ENCODE data around the gene CHSY3. TPM values are rescaled to one million over a fixed set of nuclear protein-coding genes. Genes with fewer than 3 reads are reported as not detected.

Gene CHSY3
- total RNA-seq, 4 donors from 2014 or later: 1.3 to 2.1 (median 1.5) TPM

DNA sequence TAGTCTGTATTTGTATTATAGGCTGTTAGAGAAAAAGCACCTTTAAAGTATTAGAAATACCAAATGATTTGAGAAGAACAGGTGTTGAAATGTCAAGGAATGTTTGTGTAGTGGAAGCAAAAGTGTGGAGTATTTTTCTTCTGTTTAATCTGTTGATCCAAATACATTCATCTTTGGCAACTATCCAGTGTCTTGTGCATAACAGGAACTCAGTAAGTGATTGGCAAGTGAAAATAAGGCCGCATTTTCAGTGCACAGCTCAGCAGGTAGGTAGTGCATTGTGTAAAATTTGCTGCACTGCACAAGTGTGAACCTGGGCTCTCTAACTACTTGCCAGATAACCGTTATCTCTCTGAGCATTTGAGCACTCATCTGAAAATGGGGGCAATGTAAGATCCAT lies 61.8 kb downstream of the CHSY3 start:
- H3K4me1 ChIP-seq: no peaks in the 10 kb centered on the region
- WGBS: 65% methylated on average over 2 of the region's 2 CpGs
- DNase-seq (ENCODE audit: low spot score in 2 of 2): no peak
- H3K27me3 ChIP-seq: no peaks in the 10 kb centered on the region
- no peak overlapping the region for H3K27ac ChIP-seq
- H3K9me3 ChIP-seq: no peaks in the 10 kb centered on the region
- H3K36me3 ChIP-seq: no peaks in the 10 kb centered on the region
- TF ChIP-seq, protein P1, sequence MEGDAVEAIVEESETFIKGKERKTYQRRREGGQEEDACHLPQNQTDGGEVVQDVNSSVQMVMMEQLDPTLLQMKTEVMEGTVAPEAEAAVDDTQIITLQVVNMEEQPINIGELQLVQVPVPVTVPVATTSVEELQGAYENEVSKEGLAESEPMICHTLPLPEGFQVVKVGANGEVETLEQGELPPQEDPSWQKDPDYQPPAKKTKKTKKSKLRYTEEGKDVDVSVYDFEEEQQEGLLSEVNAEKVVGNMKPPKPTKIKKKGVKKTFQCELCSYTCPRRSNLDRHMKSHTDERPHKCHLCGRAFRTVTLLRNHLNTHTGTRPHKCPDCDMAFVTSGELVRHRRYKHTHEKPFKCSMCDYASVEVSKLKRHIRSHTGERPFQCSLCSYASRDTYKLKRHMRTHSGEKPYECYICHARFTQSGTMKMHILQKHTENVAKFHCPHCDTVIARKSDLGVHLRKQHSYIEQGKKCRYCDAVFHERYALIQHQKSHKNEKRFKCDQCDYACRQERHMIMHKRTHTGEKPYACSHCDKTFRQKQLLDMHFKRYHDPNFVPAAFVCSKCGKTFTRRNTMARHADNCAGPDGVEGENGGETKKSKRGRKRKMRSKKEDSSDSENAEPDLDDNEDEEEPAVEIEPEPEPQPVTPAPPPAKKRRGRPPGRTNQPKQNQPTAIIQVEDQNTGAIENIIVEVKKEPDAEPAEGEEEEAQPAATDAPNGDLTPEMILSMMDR (IDR thresholded peaks at IDR 0.05): no peak
- TF ChIP-seq EP300 (IDR thresholded peaks at IDR 0.05): no peak
- TF ChIP-seq POLR2AphosphoS5 (IDR thresholded peaks at IDR 0.05): no peak
- TF ChIP-seq POLR2A (IDR thresholded peaks at IDR 0.05): no peak
- no peak overlapping the region for H3K4me3 ChIP-seq

DNA sequence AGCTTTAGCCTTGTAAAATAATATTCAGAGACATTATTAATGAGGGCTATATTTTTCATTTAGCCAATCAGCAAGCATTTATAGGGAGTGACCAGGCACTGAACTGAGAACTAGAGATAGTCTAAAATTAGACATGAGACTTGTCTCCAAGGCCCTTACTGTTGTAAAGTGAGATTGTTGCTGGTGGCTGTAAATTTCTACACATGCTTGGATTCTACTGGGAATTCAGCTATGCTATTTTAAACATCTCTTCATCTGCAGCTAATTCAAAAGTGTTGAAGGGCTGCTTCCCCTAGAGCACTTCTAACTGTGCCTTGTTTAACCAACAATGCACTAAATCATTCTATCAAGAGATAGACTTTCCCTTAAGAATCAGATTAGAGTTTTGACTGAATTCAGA lies 67.4 kb downstream of the CHSY3 start:
- Histone ChIP-seq H3K4me1 (no peaks in the 10 kb centered on the region), H3K27me3 (no peaks in the 10 kb centered on the region), H3K36me3 (no peaks in the 10 kb centered on the region), H3K4me3 (no peak overlapping the region), H3K9me3 (no peaks in the 10 kb centered on the region), H3K27ac (no peak overlapping the region)
- no peak for DNase-seq (ENCODE audit: low spot score in 2 of 2)
- no peak for TF ChIP-seq POLR2AphosphoS5 (IDR thresholded peaks at IDR 0.05)
- no peak for TF ChIP-seq EP300 (IDR thresholded peaks at IDR 0.05)
- TF ChIP-seq POLR2A (IDR thresholded peaks at IDR 0.05): no peak
- TF ChIP-seq, protein P1 (IDR thresholded peaks at IDR 0.05): no peak

DNA sequence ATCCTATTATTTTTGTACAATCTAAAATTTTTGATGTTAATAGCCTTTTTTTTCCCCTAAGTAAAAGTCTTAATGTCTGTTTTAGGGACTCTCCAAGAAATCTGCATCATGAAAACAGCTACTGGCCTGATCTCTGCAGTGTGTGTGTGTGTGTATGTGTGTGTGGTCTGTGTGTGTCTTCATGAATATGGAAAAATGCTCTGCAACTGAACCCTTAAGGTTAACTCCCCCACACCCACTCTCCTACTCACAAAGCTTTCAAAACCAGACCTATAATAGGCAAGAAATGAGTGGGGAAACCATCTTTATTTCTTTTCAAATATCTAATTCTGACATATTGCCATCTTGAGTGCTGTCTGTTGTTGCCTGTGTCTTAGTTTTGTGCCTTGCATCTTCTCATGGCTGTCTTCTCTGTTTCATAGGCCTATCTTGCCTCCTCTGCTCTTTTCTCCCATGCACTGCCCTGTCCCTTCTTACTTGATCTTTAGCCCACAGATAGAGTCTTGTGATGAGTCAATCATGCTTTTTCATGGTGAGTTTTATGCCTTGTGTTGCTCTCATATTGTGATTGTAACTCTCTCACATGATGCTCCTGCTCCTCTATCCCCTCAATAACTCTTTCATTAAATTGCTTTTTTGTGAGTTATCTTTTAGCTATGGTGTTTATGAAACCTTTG lies 68.3 kb downstream of the CHSY3 start:
- TF ChIP-seq, protein P1 (IDR thresholded peaks at IDR 0.05): no peak
- TF ChIP-seq POLR2A (IDR thresholded peaks at IDR 0.05): no peak
- no peak for TF ChIP-seq POLR2AphosphoS5 (IDR thresholded peaks at IDR 0.05)
- no peak for TF ChIP-seq EP300 (IDR thresholded peaks at IDR 0.05)
- Histone ChIP-seq H3K9me3 (no peaks in the 10 kb centered on the region), H3K27me3 (no peaks in the 10 kb centered on the region), H3K27ac (no peak overlapping the region), H3K4me3 (no peak overlapping the region), H3K4me1 (no peaks in the 10 kb centered on the region), H3K36me3 (no peaks in the 10 kb centered on the region)
- no peak for DNase-seq (ENCODE audit: low spot score in 2 of 2)

DNA sequence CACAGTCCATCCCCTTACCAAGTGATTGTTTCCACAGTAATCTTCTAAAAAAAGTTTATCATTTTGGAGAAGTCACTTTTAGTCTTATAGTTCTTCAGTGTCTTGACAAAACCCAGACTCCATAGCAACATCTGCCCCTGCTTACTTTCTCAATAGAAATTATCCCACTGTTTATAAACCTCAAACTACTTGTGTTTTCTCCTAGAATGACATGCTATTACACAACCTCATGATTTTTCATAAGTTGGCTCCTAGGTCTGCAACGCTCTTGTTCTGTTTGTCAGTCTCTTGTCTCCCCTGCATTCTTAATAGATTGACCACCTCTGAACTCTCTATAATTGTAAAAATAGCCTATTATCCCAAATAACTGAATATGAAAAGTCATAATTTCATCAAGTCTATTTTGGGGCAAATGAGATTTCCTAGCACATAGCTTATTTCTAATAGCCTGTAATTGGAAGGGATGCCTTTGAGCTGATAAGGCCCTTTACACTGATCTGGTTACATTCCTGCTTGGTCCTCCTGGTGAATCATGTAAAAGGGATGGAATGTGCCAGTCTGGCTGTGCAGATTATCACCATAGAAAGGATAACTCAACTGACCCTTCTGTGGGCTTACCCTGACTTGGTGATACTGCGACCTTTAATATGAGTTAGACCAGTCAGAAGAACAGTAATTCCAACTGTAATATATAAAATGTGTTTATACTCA lies 69.6 kb downstream of the CHSY3 start:
- Histone ChIP-seq H3K27me3 (no peaks in the 10 kb centered on the region), H3K9me3 (no peaks in the 10 kb centered on the region), H3K4me3 (no peak overlapping the region), H3K4me1 (no peaks in the 10 kb centered on the region), H3K36me3 (no peaks in the 10 kb centered on the region), H3K27ac (no peak overlapping the region)
- TF ChIP-seq EP300 (IDR thresholded peaks at IDR 0.05) (no peak), POLR2AphosphoS5 (IDR thresholded peaks at IDR 0.05) (no peak), POLR2A (IDR thresholded peaks at IDR 0.05) (no peak)
- TF ChIP-seq, protein P1 (IDR thresholded peaks at IDR 0.05): no peak
- 87% methylated on average over 2 of the region's 2 CpGs for WGBS
- no peak for DNase-seq (ENCODE audit: low spot score in 2 of 2)

DNA sequence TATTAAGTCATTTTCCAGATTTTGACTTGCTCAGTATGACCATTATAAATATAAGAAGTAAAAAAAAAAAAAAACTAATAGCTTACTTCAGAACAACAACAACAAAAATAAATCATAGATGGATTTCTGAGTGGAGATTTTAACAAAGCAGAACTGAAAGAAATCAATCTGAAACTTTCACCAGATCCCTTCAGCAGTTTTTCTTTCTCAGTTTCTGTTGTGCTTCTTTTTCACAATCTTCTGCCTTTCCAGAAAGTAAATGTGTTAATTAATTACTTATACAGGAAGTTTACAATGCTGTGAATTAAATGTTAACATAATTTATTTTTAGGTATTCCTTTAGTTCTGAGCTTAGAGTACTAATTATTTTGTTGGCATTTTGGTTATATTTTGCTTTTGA lies 73.5 kb downstream of the CHSY3 start:
- DNase-seq (ENCODE audit: low spot score in 2 of 2): no peak
- no peak for TF ChIP-seq POLR2A (IDR thresholded peaks at IDR 0.05)
- no peak for TF ChIP-seq EP300 (IDR thresholded peaks at IDR 0.05)
- no peak for TF ChIP-seq POLR2AphosphoS5 (IDR thresholded peaks at IDR 0.05)
- TF ChIP-seq, protein P1 (IDR thresholded peaks at IDR 0.05): no peak
- no peaks in the 10 kb centered on the region for H3K36me3 ChIP-seq
- no peaks in the 10 kb centered on the region for H3K9me3 ChIP-seq
- H3K4me3 ChIP-seq: no peak overlapping the region
- H3K27me3 ChIP-seq: no peaks in the 10 kb centered on the region
- H3K4me1 ChIP-seq: no peaks in the 10 kb centered on the region
- no peak overlapping the region for H3K27ac ChIP-seq

Measured in suprapubic skin (tissue), 4 donors.